ENCODE data around the gene ARPP21.

ARPP21 gene

GRCh38 chr3:35777563-35778554 is 138.5 kb downstream of the ARPP21 start:
- no peak for DNase-seq (ENCODE audit: low read depth in 2 of 2)
- no peak overlapping the region for H3K4me3 ChIP-seq (replicated peaks in 1 of 2; ENCODE audit: low read depth in 2 of 2, low read length in 2 of 2)
- no peak for TF ChIP-seq CTCF (IDR thresholded peaks at IDR 0.05; ENCODE audit: low read depth, low read length)

GRCh38 chr3:35779611-35780010 is 140.3 kb downstream of the ARPP21 start:
- no peak for DNase-seq (ENCODE audit: low read depth in 2 of 2)
- TF ChIP-seq CTCF (IDR thresholded peaks at IDR 0.05; ENCODE audit: low read depth, low read length), result no peak

GRCh38 chr3:35780800-35781199 is 141.5 kb downstream of the ARPP21 start:
- no peak for DNase-seq (ENCODE audit: low read depth in 2 of 2)
- TF ChIP-seq CTCF (IDR thresholded peaks at IDR 0.05; ENCODE audit: low read depth, low read length), result no peak
- no peak overlapping the region for H3K4me3 ChIP-seq (replicated peaks in 1 of 2; ENCODE audit: low read depth in 2 of 2, low read length in 2 of 2)

More at GRCh38 chr3:35779611-35780010, 140.3 kb downstream of the ARPP21 start:
- no peak overlapping the region for H3K4me3 ChIP-seq (replicated peaks in 1 of 2; ENCODE audit: low read depth in 2 of 2, low read length in 2 of 2)

- H3K4me3 ChIP-seq (replicated peaks in 1 of 2; ENCODE audit: low read depth in 2 of 2, low read length in 2 of 2), result no peak overlapping the region
- no peak for DNase-seq (ENCODE audit: low read depth in 2 of 2)
- TF ChIP-seq CTCF (IDR thresholded peaks at IDR 0.05; ENCODE audit: low read depth, low read length), result no peak
Observed at GRCh38 chr3:35781558-35781957, 142.2 kb downstream of the ARPP21 start.

GRCh38 chr3:35782355-35782754 is 143.0 kb downstream of the ARPP21 start:
- no peak overlapping the region for H3K4me3 ChIP-seq (replicated peaks in 1 of 2; ENCODE audit: low read depth in 2 of 2, low read length in 2 of 2)
- TF ChIP-seq CTCF (IDR thresholded peaks at IDR 0.05; ENCODE audit: low read depth, low read length), result no peak
- no peak for DNase-seq (ENCODE audit: low read depth in 2 of 2)

- H3K4me3 ChIP-seq (replicated peaks in 1 of 2; ENCODE audit: low read depth in 2 of 2, low read length in 2 of 2), result no peak overlapping the region
- TF ChIP-seq CTCF (IDR thresholded peaks at IDR 0.05; ENCODE audit: low read depth, low read length), result no peak
- DNase-seq (ENCODE audit: low read depth in 2 of 2), result no peak
Observed at GRCh38 chr3:35784169-35784568, 144.8 kb downstream of the ARPP21 start.
